H9 (cell line): Measurements from ENCODE around the gene MFSD11. TPM values are rescaled to one million over a fixed set of nuclear protein-coding genes. Genes with fewer than 3 reads are reported as not detected.

Experiments
- DNase-seq: peaks from one replicate; pipeline ENCODE4 v3.0.0-alpha.2; 2017
- H2AFZ ChIP-seq: one replicate; pipeline ENCODE4 v1.6.1; 2013; ENCODE audit warnings: mild to moderate bottlenecking, low read length, control low read depth, moderate library complexity
- H2AK5ac ChIP-seq: 2 replicates; pipeline ENCODE4 v1.6.1; 2013; ENCODE audit warnings: low read length, control low read depth, mixed read lengths; ENCODE audit not compliant: insufficient read length
- H2BK120ac ChIP-seq: one replicate; pipeline ENCODE4 v1.6.1; 2013; ENCODE audit warnings: low read depth, mild to moderate bottlenecking, low read length, control low read depth, inconsistent platforms; ENCODE audit not compliant: poor library complexity, severe bottlenecking
- H2BK12ac ChIP-seq: 2 replicates; pipeline ENCODE4 v1.6.1; 2013; ENCODE audit warnings: low read length, control low read depth, mixed read lengths, low read depth; ENCODE audit not compliant: insufficient read length
- H2BK15ac ChIP-seq: 2 replicates; pipeline ENCODE4 v1.6.1; 2013; ENCODE audit warnings: low read depth, low read length, control low read depth
- H2BK20ac ChIP-seq: one replicate; pipeline ENCODE4 v1.6.1; 2013; ENCODE audit warnings: low read depth, mild to moderate bottlenecking, low read length, control low read depth, inconsistent platforms; ENCODE audit not compliant: poor library complexity, severe bottlenecking
- H2BK5ac ChIP-seq: 2 replicates; pipeline ENCODE4 v1.6.1; 2013; ENCODE audit warnings: low read length, control low read depth, mixed read lengths; ENCODE audit not compliant: insufficient read length
- H3K14ac ChIP-seq: 2 replicates; pipeline ENCODE4 v1.6.1; 2013; ENCODE audit warnings: low read length, control low read depth; ENCODE audit not compliant: insufficient read depth
- H3K18ac ChIP-seq: 2 replicates; pipeline ENCODE4 v1.6.1; 2013; ENCODE audit warnings: low read depth, mild to moderate bottlenecking, mixed read lengths, low read length, control low read depth; ENCODE audit not compliant: insufficient read length
- H3K23ac ChIP-seq: 2 replicates; pipeline ENCODE4 v1.6.1; 2013; ENCODE audit warnings: low read length, control low read depth, mixed read lengths, low read depth; ENCODE audit not compliant: insufficient read length
- H3K23me2 ChIP-seq: 2 replicates; pipeline ENCODE4 v1.6.1; 2013; ENCODE audit warnings: low read depth, mild to moderate bottlenecking, mixed read lengths, low read length, control low read depth; ENCODE audit not compliant: insufficient read length, poor library complexity, severe bottlenecking
- H3K27ac ChIP-seq: 2 replicates; pipeline ENCODE4 v1.5.1; 2013; ENCODE audit warnings: low read length, control low read depth, mixed read lengths, low read depth; ENCODE audit not compliant: insufficient read length
- H3K27me3 ChIP-seq: 2 replicates; pipeline ENCODE4 v1.6.1; 2013; ENCODE audit warnings: low read length, control low read depth, inconsistent platforms; ENCODE audit not compliant: insufficient read depth
- H3K4ac ChIP-seq: 2 replicates; pipeline ENCODE4 v1.6.1; 2013; ENCODE audit warnings: low read depth, mild to moderate bottlenecking, control low read depth, inconsistent platforms, low read length, moderate library complexity
- H3K4me1 ChIP-seq: 2 replicates; pipeline ENCODE4 v1.6.1; 2013; ENCODE audit warnings: low read length, control low read depth, inconsistent platforms; ENCODE audit not compliant: insufficient read depth
- H3K4me2 ChIP-seq: 2 replicates; pipeline ENCODE4 v1.6.1; 2013; ENCODE audit warnings: low read length, control low read depth, mixed read lengths; ENCODE audit not compliant: insufficient read length, insufficient read depth
- H3K56ac ChIP-seq: 2 replicates; pipeline ENCODE4 v1.6.1; 2013; ENCODE audit warnings: low read depth, mild to moderate bottlenecking, mixed read lengths, low read length, control low read depth; ENCODE audit not compliant: insufficient read length
- H3K79me1 ChIP-seq: 2 replicates; pipeline ENCODE4 v1.6.1; 2013; ENCODE audit warnings: low read depth, mild to moderate bottlenecking, moderate library complexity, low read length, control low read depth, inconsistent platforms; ENCODE audit not compliant: insufficient read depth, poor library complexity, severe bottlenecking
- H3K79me2 ChIP-seq: 2 replicates; pipeline ENCODE4 v1.6.1; 2013; ENCODE audit warnings: low read length, control low read depth, inconsistent platforms; ENCODE audit not compliant: insufficient read depth
- H3K9ac ChIP-seq: 2 replicates; pipeline ENCODE4 v1.6.1; 2013; ENCODE audit warnings: low read length, control low read depth, mixed read lengths; ENCODE audit not compliant: insufficient read length; ENCODE audit errors: extremely low read depth
- H3K9me3 ChIP-seq: one replicate; pipeline ENCODE4 v1.6.1; 2013; ENCODE audit warnings: low read depth, low read length, inconsistent platforms; ENCODE audit not compliant: control insufficient read depth
- H3T11ph ChIP-seq: one replicate; pipeline ENCODE4 v1.6.1; 2013; ENCODE audit warnings: mild to moderate bottlenecking, low read length, control low read depth, inconsistent platforms
- H4K20me1 ChIP-seq: one replicate; pipeline ENCODE4 v1.6.1; 2013; ENCODE audit not compliant: control insufficient read depth, insufficient read length, insufficient read depth
- H4K5ac ChIP-seq: 2 replicates; pipeline ENCODE4 v1.6.1; 2013; ENCODE audit warnings: low read depth, mild to moderate bottlenecking, mixed read lengths, low read length, control low read depth; ENCODE audit not compliant: insufficient read length
- H4K8ac ChIP-seq: replicated peaks from 2 replicates; pipeline ENCODE4 v1.6.1; 2013; ENCODE audit warnings: low read length, control low read depth, mixed read lengths, low read depth; ENCODE audit not compliant: insufficient read length
- H4K91ac ChIP-seq: 2 replicates; pipeline ENCODE4 v1.6.1; 2013; ENCODE audit warnings: low read depth, mild to moderate bottlenecking, moderate library complexity, mixed read lengths, low read length, control low read depth; ENCODE audit not compliant: insufficient read length
- H3K27ac Mint-ChIP-seq, 3 experiments: 2 replicates in 2 of 3; 3 replicates in 1 of 3; pipeline ENCODE4 v1.8.0; 2020 to 2021; ENCODE audit warnings: mixed read lengths in 3 of 3, mild to moderate bottlenecking in 1 of 3, moderate library complexity in 1 of 3
- H3K27me3 Mint-ChIP-seq: 2 replicates; pipeline ENCODE4 v1.8.0; 2021; ENCODE audit warnings: low read depth, mild to moderate bottlenecking, moderate library complexity, mixed read lengths
- H3K36me3 Mint-ChIP-seq, 3 experiments: 2 replicates in 2 of 3; 3 replicates in 1 of 3; pipeline ENCODE4 v1.8.0; 2020 to 2021; ENCODE audit warnings: low read depth in 3 of 3, mixed read lengths in 3 of 3; ENCODE audit not compliant: insufficient read depth in 1 of 3
- H3K4me1 Mint-ChIP-seq, 2 experiments: 2 replicates each; pipeline ENCODE4 v1.8.0; 2020; ENCODE audit warnings: mixed read lengths in 2 of 2
- H3K4me3 Mint-ChIP-seq, 2 experiments: 2 replicates in 1 of 2; 3 replicates in 1 of 2; pipeline ENCODE4 v1.8.0; 2020 to 2021; ENCODE audit warnings: mild to moderate bottlenecking in 2 of 2, mixed read lengths in 2 of 2, moderate library complexity in 1 of 2
- H3K9me3 Mint-ChIP-seq, 2 experiments: 2 replicates in 1 of 2; 3 replicates in 1 of 2; pipeline ENCODE4 v1.8.0; 2020; ENCODE audit warnings: mild to moderate bottlenecking in 2 of 2, mixed read lengths in 2 of 2, moderate library complexity in 1 of 2
- CTCF ChIP-seq: fragments of 200-600 bp; sonication (generic); conservative IDR thresholded peaks from 3 replicates; pipeline ENCODE4 v1.8.0; 2021; ENCODE audit warnings: antibody characterized with exemption, mild to moderate bottlenecking
- WGBS: extraction: QIAGEN DNeasy Blood & Tissue Kit; methylation state at CpG from one replicate; pipeline ENCODE4 v1.1.7; 2013; ENCODE audit warnings: missing lambda C conversion rate, low lambda C conversion rate, mixed read lengths; ENCODE audit not compliant: insufficient read length; ENCODE audit errors: extremely low coverage; 5-methylcytosine and 5-hydroxymethylcytosine counted together
- total RNA-seq: library from RNA; stranded (reverse); gene quantifications from 2 replicates; pipeline ENCODE4 v1.2.1, GENCODE V29; 2021

MFSD11 gene
- total RNA-seq, 1 experiment from 2014 or later, result 19.9 TPM

GRCh38 chr17:76808326-76808725 lies 70.4 kb downstream of the MFSD11 start:
- no CpG with 5 or more reads among the region's 4 CpGs for WGBS
- H3K79me2 ChIP-seq, result no peaks in the 10 kb centered on the region
- no peak overlapping the region for H4K8ac ChIP-seq
- no peak overlapping the region for H2AFZ ChIP-seq
- no peak overlapping the region for H3K56ac ChIP-seq
- H3K4me1 ChIP-seq, result peaks cover 3% of the 10 kb centered on the region; the same call in 1 of the 2 replicates
- H4K91ac ChIP-seq, result no peak overlapping the region
- H3K23ac ChIP-seq, result no peak overlapping the region
- H2BK12ac ChIP-seq, result no peak overlapping the region
- H2BK120ac ChIP-seq, result no peak overlapping the region
- H2AK5ac ChIP-seq, result no peak overlapping the region
- H3K18ac ChIP-seq, result no peak overlapping the region
- H3T11ph ChIP-seq, result no peak overlapping the region
- H3K79me1 ChIP-seq, result no peaks in the 10 kb centered on the region
- no peaks in the 10 kb centered on the region for H4K20me1 ChIP-seq
- H4K5ac ChIP-seq, result no peak overlapping the region
- DNase-seq, result no peak
- H3K27ac ChIP-seq, result no peak overlapping the region
- H3K4ac ChIP-seq, result no peak overlapping the region
- H2BK5ac ChIP-seq, result no peak overlapping the region
- H3K4me1 Mint-ChIP-seq, result peaks cover 5 to 6% of the 10 kb centered on the region in 2 experiments
- peaks cover 0 to 4% (median 0%) of the 10 kb centered on the region in 3 experiments; a peak in 2 of 7 replicates for H3K36me3 Mint-ChIP-seq
- no peak overlapping the region for H3K4me3 Mint-ChIP-seq
- no peaks in the 10 kb centered on the region for H3K27me3 ChIP-seq
- H3K27me3 Mint-ChIP-seq, result peaks cover 3% of the 10 kb centered on the region; the same call in 1 of the 2 replicates
- no peak overlapping the region for H3K14ac ChIP-seq
- H2BK15ac ChIP-seq, result no peak overlapping the region
- H2BK20ac ChIP-seq, result no peak overlapping the region
- H3K9me3 ChIP-seq, result no peaks in the 10 kb centered on the region
- H3K23me2 ChIP-seq, result no peaks in the 10 kb centered on the region
- no peak for TF ChIP-seq CTCF
- H3K27ac Mint-ChIP-seq, result no peak overlapping the region
- H3K4me2 ChIP-seq, result no peak overlapping the region
- H3K9me3 Mint-ChIP-seq, result peaks cover 0 to 4% of the 10 kb centered on the region in 2 experiments; a peak in 1 of 5 replicates
- H3K9ac ChIP-seq, result no peak overlapping the region
